KBM-7 (cell line): ENCODE results near the gene TNP1.
A peak's percentile ranks its signal among the peaks of the same experiment; 100 is the strongest.

Experiments used
- DNase-seq: peaks from one replicate; pipeline ENCODE4 v3.0.0-alpha.2; 2015
- in situ Hi-C: fragments of 300-500 bp; cut with MboI; formaldehyde crosslinking; loops from 2 replicates; pipeline ENCODE4 v1.14.3; 2020; ENCODE audit warnings: low sequenced_read_pairs, low pct_unique_long_range_greater_than_20kb, mixed read lengths

TNP1 gene

GRCh38 chr2:216851486-216852090 is 8.3 kb downstream of the TNP1 start:
- DNase-seq, result no peak
- in situ Hi-C loops, result no loop called here

- no peak for DNase-seq
- in situ Hi-C loops, result no loop called here
Observed at GRCh38 chr2:216850665-216851322, 9.1 kb downstream of the TNP1 start.

GRCh38 chr2:216849987-216850386 is 9.9 kb downstream of the TNP1 start:
- in situ Hi-C loops, result no loop called here

GRCh38 chr2:216845426-216845825 is 14.4 kb downstream of the TNP1 start:
- in situ Hi-C loops, result no loop called here
- DNase-seq, result no peak

More at GRCh38 chr2:216849987-216850386, 9.9 kb downstream of the TNP1 start:
- DNase-seq, result no peak

GRCh38 chr2:216842636-216843035 is 17.2 kb downstream of the TNP1 start:
- in situ Hi-C loops, result no loop called here
- DNase-seq, result no peak

GRCh38 chr2:216839688-216840087 is 20.2 kb downstream of the TNP1 start:
- in situ Hi-C loops, result no loop called here

GRCh38 chr2:216838151-216838550 is 21.7 kb downstream of the TNP1 start:
- no peak for DNase-seq
- in situ Hi-C loops, result no loop called here

More at GRCh38 chr2:216839688-216840087, 20.2 kb downstream of the TNP1 start:
- no peak for DNase-seq

- peak; percentile 39 for DNase-seq
- in situ Hi-C loops, result no loop called here
Observed at GRCh38 chr2:216837740-216838139, 22.1 kb downstream of the TNP1 start.

- no peak for DNase-seq
- in situ Hi-C loops, result no loop called here
Observed at GRCh38 chr2:216833061-216833460, 26.8 kb downstream of the TNP1 start.

- DNase-seq, result no peak
- in situ Hi-C loops, result no loop called here
Observed at GRCh38 chr2:216830346-216830745, 29.5 kb downstream of the TNP1 start.

GRCh38 chr2:216829533-216829932 is 30.3 kb downstream of the TNP1 start:
- in situ Hi-C loops, result no loop called here
- no peak for DNase-seq

GRCh38 chr2:216827073-216827720 is 32.7 kb downstream of the TNP1 start:
- in situ Hi-C loops, result no loop called here
- DNase-seq, result no peak

GRCh38 chr2:216822470-216822869 is 37.4 kb downstream of the TNP1 start:
- DNase-seq, result no peak
- in situ Hi-C loops, result no loop called here

GRCh38 chr2:216820709-216821108 is 39.2 kb downstream of the TNP1 start:
- in situ Hi-C loops, result no loop called here
- no peak for DNase-seq

- in situ Hi-C loops, result no loop called here
- no peak for DNase-seq
Observed at GRCh38 chr2:216819766-216820165, 40.1 kb downstream of the TNP1 start.

GRCh38 chr2:216819055-216819454 is 40.8 kb downstream of the TNP1 start:
- in situ Hi-C loops, result no loop called here
- no peak for DNase-seq

GRCh38 chr2:216810399-216811160 is 49.3 kb downstream of the TNP1 start:
- in situ Hi-C loops, result no loop called here
- DNase-seq, result no peak
